Measurements from ENCODE around the gene MED16.
"Not testable (repeated sequence)": the region's sequence is repeated elsewhere in the genome, so short reads cannot be mapped to it uniquely, and the experiment has no call there.

MED16 gene

GRCh38 chr19:885536-886224 is 7.3 kb downstream of the MED16 start:
- no peak for DNase-seq

GRCh38 chr19:884420-885211 is 8.4 kb downstream of the MED16 start:
- no peak for DNase-seq

GRCh38 chr19:883661-884211 is 9.3 kb downstream of the MED16 start:
- DNase-seq: no peak

- DNase-seq: no peak
Measured at GRCh38 chr19:882871-883497, 10.0 kb downstream of the MED16 start.

- no peak for DNase-seq
Measured at GRCh38 chr19:881385-882071, 11.5 kb downstream of the MED16 start.

- DNase-seq: no peak
Measured at GRCh38 chr19:879711-880438, 13.1 kb downstream of the MED16 start.

GRCh38 chr19:878751-879561 is 14.0 kb downstream of the MED16 start:
- DNase-seq: not testable (repeated sequence)

- not testable (repeated sequence) for DNase-seq
Measured at GRCh38 chr19:877992-878660, 14.9 kb downstream of the MED16 start.

- DNase-seq: no peak
Measured at GRCh38 chr19:876780-877314, 16.1 kb downstream of the MED16 start.

GRCh38 chr19:876089-876488 is 16.9 kb downstream of the MED16 start:
- DNase-seq: no peak

GRCh38 chr19:875265-875879 is 17.6 kb downstream of the MED16 start:
- DNase-seq: no peak

- no peak for DNase-seq
Measured at GRCh38 chr19:873561-874041, 19.4 kb downstream of the MED16 start.

GRCh38 chr19:873084-873483 is 19.9 kb downstream of the MED16 start:
- peak; percentile 54 to 68 for DNase-seq

GRCh38 chr19:872266-872951 is 20.6 kb downstream of the MED16 start:
- DNase-seq: peak; percentile 69 to 77

- no peak for DNase-seq
Measured at GRCh38 chr19:871446-872265, 21.3 kb downstream of the MED16 start.

GRCh38 chr19:870963-871401 is 22.0 kb downstream of the MED16 start:
- DNase-seq: no peak

- DNase-seq: no peak
Measured at GRCh38 chr19:870314-870713, 22.7 kb downstream of the MED16 start.

Measured in activated CD4-positive, alpha-beta T cell treated with anti-CD3 and anti-CD28 coated beads for 4 hours (primary cell).